Measurements from ENCODE around the gene CAV3. TPM values are rescaled to one million over a fixed set of nuclear protein-coding genes. Genes with fewer than 3 reads are reported as not detected.

Gene CAV3
- total RNA-seq, 1 donor = not detected

GRCh38 chr3:8743021-8743601 is 9.5 kb downstream of the CAV3 start:
- TF ChIP-seq CTCF (IDR thresholded peaks at IDR 0.05; ENCODE audit: insufficient read depth, low read length) = no peak
- DNase-seq (ENCODE audit: low read depth) = peak; percentile 64
- H3K4me3 ChIP-seq (ENCODE audit: low read depth, low read length) = no peak overlapping the region

- no peak for DNase-seq (ENCODE audit: low read depth)
- H3K4me3 ChIP-seq (ENCODE audit: low read depth, low read length) = no peak overlapping the region
- TF ChIP-seq CTCF (IDR thresholded peaks at IDR 0.05; ENCODE audit: insufficient read depth, low read length) = no peak
Measured at GRCh38 chr3:8743911-8744310, 10.3 kb downstream of the CAV3 start.

GRCh38 chr3:8745619-8746370 is 12.2 kb downstream of the CAV3 start:
- H3K4me3 ChIP-seq (ENCODE audit: low read depth, low read length) = no peak overlapping the region
- no peak for TF ChIP-seq CTCF (IDR thresholded peaks at IDR 0.05; ENCODE audit: insufficient read depth, low read length)
- DNase-seq (ENCODE audit: low read depth) = no peak

- TF ChIP-seq CTCF (IDR thresholded peaks at IDR 0.05; ENCODE audit: insufficient read depth, low read length) = no peak
- no peak for DNase-seq (ENCODE audit: low read depth)
- H3K4me3 ChIP-seq (ENCODE audit: low read depth, low read length) = no peak overlapping the region
Measured at GRCh38 chr3:8746780-8747345, 13.3 kb downstream of the CAV3 start.

GRCh38 chr3:8749316-8749715 is 15.7 kb downstream of the CAV3 start:
- DNase-seq (ENCODE audit: low read depth) = no peak
- H3K4me3 ChIP-seq (ENCODE audit: low read depth, low read length) = no peak overlapping the region
- no peak for TF ChIP-seq CTCF (IDR thresholded peaks at IDR 0.05; ENCODE audit: insufficient read depth, low read length)

GRCh38 chr3:8752832-8753231 is 19.2 kb downstream of the CAV3 start:
- no peak for TF ChIP-seq CTCF (IDR thresholded peaks at IDR 0.05; ENCODE audit: insufficient read depth, low read length)
- no peak overlapping the region for H3K4me3 ChIP-seq (ENCODE audit: low read depth, low read length)
- no peak for DNase-seq (ENCODE audit: low read depth)
